NB4 (cell line): ENCODE measurements around the gene AIF1.

Experiments used
- DNase-seq: peaks from one replicate; pipeline ENCODE4 v3.0.0; 2010; ENCODE audit warnings: low read depth
- H3K4me3 ChIP-seq: one replicate; pipeline ENCODE4 v1.5.1; 2011; ENCODE audit warnings: mild to moderate bottlenecking, low read depth, low read length, moderate library complexity
- MYC ChIP-seq: IDR thresholded peaks from 2 replicates; pipeline ENCODE4 v1.6.1; 2011; ENCODE audit warnings: low read depth, low read length
- POLR2A ChIP-seq: IDR thresholded peaks from 2 replicates; pipeline ENCODE4 v1.6.1; 2011; ENCODE audit warnings: mild to moderate bottlenecking; ENCODE audit not compliant: insufficient read length; ENCODE audit errors: extremely low read depth
- TF ChIP-seq, protein P1 (sequence below): IDR thresholded peaks from 2 replicates; pipeline ENCODE4 v1.6.1; 2011; ENCODE audit warnings: low read depth, low read length
- TF ChIP-seq, protein P2 (sequence below): IDR thresholded peaks from one replicate; pipeline ENCODE4 v1.5.1; 2012; ENCODE audit warnings: low read depth, low read length

AIF1 gene

DNA sequence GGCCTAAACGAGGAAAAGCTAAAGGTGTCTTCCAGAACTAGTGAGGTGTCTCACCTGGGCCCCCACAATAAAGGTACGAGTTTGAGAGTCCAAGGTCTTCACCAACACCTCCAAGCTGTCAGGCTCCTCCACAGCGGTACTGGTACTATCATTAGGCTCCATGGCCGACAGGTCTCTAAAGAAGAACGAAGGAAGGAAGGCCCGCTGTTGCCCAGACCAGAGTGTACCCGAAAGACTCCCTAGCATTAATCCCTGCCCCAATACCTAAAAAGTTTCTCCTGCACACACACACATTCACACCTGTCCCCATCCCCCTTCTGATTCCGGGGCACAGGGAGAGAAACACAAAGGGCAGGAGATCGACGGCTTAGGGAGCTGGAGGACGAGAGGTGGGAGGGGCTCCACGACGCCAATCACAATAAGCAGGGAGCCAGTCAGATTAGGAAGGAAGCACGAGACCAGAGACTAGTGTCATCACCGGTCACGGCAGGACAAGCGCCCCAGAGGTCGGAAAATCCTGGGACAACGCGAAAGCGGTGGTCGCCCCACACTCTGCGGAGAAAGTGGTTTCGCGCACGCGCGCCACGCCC is 36.7 kb downstream of the AIF1 start:
- TF ChIP-seq, protein P1, sequence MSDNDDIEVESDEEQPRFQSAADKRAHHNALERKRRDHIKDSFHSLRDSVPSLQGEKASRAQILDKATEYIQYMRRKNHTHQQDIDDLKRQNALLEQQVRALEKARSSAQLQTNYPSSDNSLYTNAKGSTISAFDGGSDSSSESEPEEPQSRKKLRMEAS: peak; percentile 35; the same call in 1 of the 2 replicates
- TF ChIP-seq MYC (no peak), POLR2A (no peak)
- TF ChIP-seq, protein P2, sequence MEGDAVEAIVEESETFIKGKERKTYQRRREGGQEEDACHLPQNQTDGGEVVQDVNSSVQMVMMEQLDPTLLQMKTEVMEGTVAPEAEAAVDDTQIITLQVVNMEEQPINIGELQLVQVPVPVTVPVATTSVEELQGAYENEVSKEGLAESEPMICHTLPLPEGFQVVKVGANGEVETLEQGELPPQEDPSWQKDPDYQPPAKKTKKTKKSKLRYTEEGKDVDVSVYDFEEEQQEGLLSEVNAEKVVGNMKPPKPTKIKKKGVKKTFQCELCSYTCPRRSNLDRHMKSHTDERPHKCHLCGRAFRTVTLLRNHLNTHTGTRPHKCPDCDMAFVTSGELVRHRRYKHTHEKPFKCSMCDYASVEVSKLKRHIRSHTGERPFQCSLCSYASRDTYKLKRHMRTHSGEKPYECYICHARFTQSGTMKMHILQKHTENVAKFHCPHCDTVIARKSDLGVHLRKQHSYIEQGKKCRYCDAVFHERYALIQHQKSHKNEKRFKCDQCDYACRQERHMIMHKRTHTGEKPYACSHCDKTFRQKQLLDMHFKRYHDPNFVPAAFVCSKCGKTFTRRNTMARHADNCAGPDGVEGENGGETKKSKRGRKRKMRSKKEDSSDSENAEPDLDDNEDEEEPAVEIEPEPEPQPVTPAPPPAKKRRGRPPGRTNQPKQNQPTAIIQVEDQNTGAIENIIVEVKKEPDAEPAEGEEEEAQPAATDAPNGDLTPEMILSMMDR: no peak

DNA sequence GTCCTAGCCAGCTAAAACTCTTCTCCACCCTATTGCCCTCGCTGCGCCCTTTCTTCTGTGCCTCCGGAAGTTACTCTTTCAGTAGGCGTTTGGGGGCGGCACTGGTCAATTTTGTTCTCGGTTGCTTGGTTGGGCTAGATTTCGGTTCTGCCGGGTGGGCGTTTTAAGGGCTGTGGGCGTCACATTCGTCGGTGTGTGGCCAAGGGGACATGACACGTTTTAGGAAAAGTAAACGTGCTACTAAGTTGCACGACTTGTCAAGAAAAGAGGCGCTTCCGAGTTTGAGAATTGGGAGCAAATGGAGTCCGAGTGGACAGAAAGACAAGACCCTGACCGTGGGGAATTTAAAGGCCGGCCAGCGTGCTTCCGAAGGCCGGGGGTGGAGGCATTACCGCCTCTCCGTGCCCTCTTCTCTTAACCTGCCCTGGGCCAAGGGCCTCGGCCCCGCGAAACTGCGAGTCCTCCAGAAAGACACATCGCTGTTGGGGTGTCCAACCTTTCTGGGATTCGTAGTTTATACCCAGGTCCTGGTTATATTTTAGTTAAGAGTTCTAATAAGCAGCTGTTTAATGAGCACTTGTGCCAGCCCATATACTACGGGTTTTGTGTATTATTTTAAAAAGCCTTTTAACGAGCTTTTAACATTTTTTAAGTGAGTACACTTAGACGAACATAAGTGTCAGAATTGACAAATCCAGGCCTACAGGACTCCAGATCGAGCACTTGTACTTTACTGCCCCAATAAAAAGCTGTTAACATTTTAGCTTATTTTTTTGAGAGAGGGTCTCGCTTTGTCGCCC is 38.1 kb downstream of the AIF1 start:
- H3K4me3 ChIP-seq: peak overlapping the region; percentile 76
- TF ChIP-seq, protein P1: peak; percentile 69
- TF ChIP-seq POLR2A (peak; percentile 10), MYC (peak; percentile 81; the same call in 1 of the 2 replicates)
- TF ChIP-seq, protein P2: no peak
- DNase-seq: peak; percentile 97

More for the DNA sequence above, 36.7 kb downstream of the AIF1 start:
- peak overlapping the region; percentile 76 for H3K4me3 ChIP-seq
- DNase-seq: peak; percentile 78

DNA sequence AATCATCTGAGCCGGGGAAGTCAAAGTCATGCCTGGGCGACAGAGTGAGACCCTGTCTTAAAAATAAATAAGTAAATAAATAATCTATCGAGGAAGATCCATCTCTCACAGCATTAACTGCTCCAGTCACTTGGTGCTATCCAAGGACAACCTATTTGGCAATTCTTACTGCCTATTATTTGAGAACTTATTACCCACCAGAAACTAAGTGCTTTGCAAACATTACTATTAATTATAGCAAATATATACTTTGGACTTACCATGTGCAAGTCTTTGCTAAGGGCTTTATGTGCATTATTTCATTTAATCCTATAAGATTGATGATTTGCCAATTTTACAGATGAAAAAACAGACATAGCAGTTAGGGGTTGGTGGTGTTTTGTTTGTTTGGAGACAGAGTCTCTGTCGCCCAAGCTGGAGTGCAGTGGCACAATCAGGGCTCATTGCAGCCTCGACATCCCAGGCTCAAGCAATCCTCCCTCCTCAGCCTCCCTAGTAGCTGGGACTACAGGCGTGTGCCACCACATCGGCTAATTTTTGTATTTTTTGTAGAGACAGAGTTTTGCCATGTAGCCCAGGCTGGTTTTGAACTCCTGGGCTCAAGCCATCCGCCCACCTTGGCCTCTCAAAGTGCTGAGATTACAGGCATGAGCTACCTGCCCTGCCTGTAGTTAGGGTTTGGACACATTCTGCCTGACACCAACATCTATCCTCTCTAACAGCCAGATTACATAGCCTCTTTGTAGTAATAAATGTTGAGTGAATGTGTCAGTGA is 39.7 kb downstream of the AIF1 start:
- DNase-seq: no peak
- H3K4me3 ChIP-seq: no peak overlapping the region
- TF ChIP-seq, protein P1: no peak
- TF ChIP-seq POLR2A (no peak), MYC (no peak)
- TF ChIP-seq, protein P2: no peak

DNA sequence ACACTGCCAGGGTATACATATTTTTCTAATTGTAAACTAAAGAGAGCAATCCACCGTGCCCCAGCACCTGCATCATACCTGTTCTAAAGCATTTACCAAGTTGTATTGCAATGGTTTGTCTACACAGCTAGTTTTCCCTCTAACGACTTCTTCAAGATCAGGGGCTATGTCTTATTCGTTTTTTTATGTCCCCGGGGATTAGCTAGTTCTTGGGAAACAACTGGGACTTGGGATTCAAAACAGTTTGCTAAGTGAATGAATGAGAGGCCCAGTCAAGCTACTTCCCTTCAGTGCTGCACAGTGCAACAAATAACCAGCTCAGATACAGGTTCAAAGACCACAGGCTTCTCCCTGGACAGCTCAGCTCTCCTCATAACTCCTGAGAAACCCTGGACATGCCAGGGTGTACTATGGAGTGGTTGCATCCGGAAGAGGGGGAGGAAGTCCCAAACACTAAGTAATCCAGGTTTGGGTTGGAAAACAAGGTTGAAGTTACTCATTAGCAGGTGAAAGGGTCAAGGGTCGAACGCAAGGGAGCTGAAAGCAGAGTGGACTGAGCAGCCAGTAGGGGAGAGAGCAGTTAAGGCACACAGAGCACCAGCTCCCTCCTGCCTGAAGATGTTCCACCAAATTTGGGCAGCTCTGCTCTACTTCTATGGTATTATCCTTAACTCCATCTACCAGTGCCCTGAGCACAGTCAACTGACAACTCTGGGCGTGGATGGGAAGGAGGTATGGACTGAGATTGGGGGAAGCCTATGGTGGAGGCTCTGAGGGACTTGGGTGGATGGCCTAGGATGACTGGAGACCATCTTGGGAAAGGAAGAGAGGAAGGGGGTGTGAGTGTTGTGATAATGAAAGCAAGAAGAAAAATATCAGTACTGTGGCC is 40.6 kb downstream of the AIF1 start, which contains the start of gene APOM:
TSS of gene APOM (plus strand) at position 546 of the 889 bp plus-strand sequence. CDS start at position 619, 73 bp downstream.
- TF ChIP-seq POLR2A: no peak
- no peak for TF ChIP-seq MYC
- TF ChIP-seq, protein P2: no peak
- H3K4me3 ChIP-seq: no peak within 1 kb of the TSS
- DNase-seq: no peak

DNA sequence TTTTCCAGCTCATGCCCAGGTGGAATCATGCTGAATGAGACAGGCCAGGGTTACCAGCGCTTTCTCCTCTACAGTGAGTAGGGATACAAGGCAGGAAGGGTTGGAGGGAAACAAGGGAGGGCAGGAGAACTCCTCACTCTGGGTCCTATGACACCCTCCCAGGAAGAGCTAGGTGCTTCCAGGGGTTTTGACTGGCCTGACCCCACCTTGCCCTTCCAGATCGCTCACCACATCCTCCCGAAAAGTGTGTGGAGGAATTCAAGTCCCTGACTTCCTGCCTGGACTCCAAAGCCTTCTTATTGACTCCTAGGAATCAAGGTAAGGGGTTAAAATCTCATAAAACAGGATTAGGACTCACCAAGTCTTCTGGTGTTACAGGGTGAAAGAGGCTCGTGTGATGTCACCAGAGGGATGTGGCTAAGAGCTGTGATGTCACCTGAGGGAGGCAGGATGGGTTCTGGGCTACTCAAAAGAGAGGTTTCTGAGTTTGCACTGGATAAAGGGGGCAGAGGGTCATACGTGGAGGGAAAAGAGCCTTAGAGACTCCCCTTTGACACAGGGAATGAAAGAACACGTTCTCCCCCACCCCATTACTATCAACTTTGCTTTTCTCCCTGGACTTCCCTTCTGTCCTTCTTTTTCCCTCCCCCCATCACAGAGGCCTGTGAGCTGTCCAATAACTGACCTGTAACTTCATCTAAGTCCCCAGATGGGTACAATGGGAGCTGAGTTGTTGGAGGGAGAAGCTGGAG is 42.5 kb downstream of the AIF1 start:
- H3K4me3 ChIP-seq: peak overlapping the region; percentile 11
- peak; percentile 37 for DNase-seq
- TF ChIP-seq, protein P2: no peak
- no peak for TF ChIP-seq POLR2A
- TF ChIP-seq, protein P1: no peak
- TF ChIP-seq MYC: no peak
